SK-N-SH (cell line): ENCODE results near the gene TCP1. TPM values are rescaled to one million over a fixed set of nuclear protein-coding genes. Genes with fewer than 3 reads are reported as not detected.

Experiments used
- CTCF ChIA-PET: fragments of 300-600, 350-600 bp; formaldehyde crosslinking; extraction: SDS; loops from one replicate; lab custom pipeline; 2021; lab: Yijun Ruan, JAX
- POLR2A ChIA-PET: fragments of 350-600 bp; sonication (Branson Sonifier 250); formaldehyde crosslinking; extraction: SDS; loops from one replicate; lab custom pipeline; 2020; ENCODE audit warnings: antibody characterized with exemption, inconsistent platforms; lab: Yijun Ruan, JAX
- DNase-seq: peaks from one replicate; pipeline ENCODE4 v3.0.0; 2012
- H2AFZ ChIP-seq: fragments of 200-600 bp; sonication (generic); 2 replicates; pipeline ENCODE4 v1.8.1; 2016; ENCODE audit warnings: antibody characterized with exemption, mild to moderate bottlenecking, low read depth
- H3F3A ChIP-seq: fragments of 200-600 bp; sonication (generic); replicated peaks from 2 replicates; pipeline ENCODE3; 2016; ENCODE audit warnings: antibody characterized with exemption, mild to moderate bottlenecking; ENCODE audit not compliant: insufficient read depth
- H3K27ac ChIP-seq, 2 experiments: fragments of 200-500 bp in 1 of 2; fragments of 200-600 bp in 1 of 2; sonication (Bioruptor generic) in 1 of 2; sonication (generic), shearing (Covaris generic) in 1 of 2; 2 replicates each; pipeline versions ENCODE4 v1.5.1 to v1.6.1; 2014 to 2016; ENCODE audit warnings: low read depth in 2 of 2, inconsistent platforms in 1 of 2, low read length in 1 of 2, mild to moderate bottlenecking in 1 of 2, mixed read lengths in 1 of 2
- H3K27me3 ChIP-seq: fragments of 200-600 bp; sonication (generic), shearing (Covaris generic); 2 replicates; pipeline ENCODE4 v1.6.1; 2016; ENCODE audit warnings: mixed run types; ENCODE audit not compliant: insufficient read depth
- H3K36me3 ChIP-seq, 2 experiments: fragments of 200-500 bp in 1 of 2; fragments of 200-600 bp in 1 of 2; sonication (Bioruptor generic) in 1 of 2; sonication (generic) in 1 of 2; replicated peaks in 1 of 2; 2 replicates each; pipeline versions ENCODE3 to v1.5.1; 2014 to 2016; ENCODE audit warnings: low read length in 1 of 2, mild to moderate bottlenecking in 1 of 2; ENCODE audit not compliant: insufficient read depth in 2 of 2, control insufficient read depth in 1 of 2
- H3K4me1 ChIP-seq, 2 experiments: fragments of 200-500 bp in 1 of 2; fragments of 200-600 bp in 1 of 2; sonication (Bioruptor generic) in 1 of 2; sonication (generic), shearing (Covaris generic) in 1 of 2; 2 replicates each; pipeline versions ENCODE4 v1.5.1 to v1.6.1; 2014 to 2016; ENCODE audit warnings: low read depth in 1 of 2, low read length in 1 of 2, mixed run types in 1 of 2; ENCODE audit not compliant: insufficient read depth in 2 of 2, control insufficient read depth in 1 of 2
- H3K4me2 ChIP-seq: fragments of 200-600 bp; sonication (generic), shearing (Covaris generic); 2 replicates; pipeline ENCODE4 v1.6.1; 2017; ENCODE audit warnings: mixed run types
- H3K4me3 ChIP-seq, 2 experiments: fragments of 200-500 bp in 1 of 2; fragments of 200-600 bp in 1 of 2; sonication (Bioruptor generic) in 1 of 2; sonication (generic), shearing (Covaris generic) in 1 of 2; 2 replicates each; pipeline versions ENCODE4 v1.5.1 to v1.8.1; 2014 to 2016; ENCODE audit warnings: low read depth in 2 of 2, inconsistent platforms in 1 of 2, low read length in 1 of 2, mild to moderate bottlenecking in 1 of 2, mixed read lengths in 1 of 2, moderate library complexity in 1 of 2
- H3K79me2 ChIP-seq: fragments of 200-600 bp; sonication (generic); 2 replicates; pipeline ENCODE4 v1.8.1; 2017; ENCODE audit warnings: mild to moderate bottlenecking; ENCODE audit not compliant: insufficient read depth
- H3K9ac ChIP-seq: fragments of 200-600 bp; sonication (generic); 2 replicates; pipeline ENCODE4 v1.6.1; 2017; ENCODE audit warnings: mixed run types
- H3K9me2 ChIP-seq: fragments of 200-600 bp; sonication (generic); 2 replicates; pipeline ENCODE4 v1.6.1; 2017; ENCODE audit warnings: mixed run types
- H3K9me3 ChIP-seq: fragments of 200-600 bp; sonication (generic); 2 replicates; pipeline ENCODE4 v1.6.1; 2017; ENCODE audit warnings: mixed run types, mild to moderate bottlenecking, moderate library complexity
- H4K20me1 ChIP-seq: fragments of 200-600 bp; sonication (generic); 2 replicates; pipeline ENCODE4 v1.6.1; 2017; ENCODE audit warnings: mild to moderate bottlenecking, mixed run types; ENCODE audit not compliant: insufficient read depth
- EP300 ChIP-seq, 2 experiments: IDR thresholded peaks; 2 replicates each; pipeline versions ENCODE4 v1.4.0 to v1.6.1; 2012; ENCODE audit warnings: borderline replicate concordance in 1 of 2, low read depth in 1 of 2, low read length in 1 of 2
- EZH2phosphoT487 ChIP-seq: fragments of 200-600 bp; sonication (generic); IDR thresholded peaks from 2 replicates; pipeline ENCODE4 v1.6.1; 2017; ENCODE audit warnings: low read depth, mixed run types, mild to moderate bottlenecking, antibody characterized with exemption, moderate library complexity, borderline replicate concordance
- GABPA ChIP-seq: IDR thresholded peaks from 2 replicates; pipeline ENCODE4 v1.4.0; 2012; ENCODE audit warnings: low read depth, mild to moderate bottlenecking
- IRF3 ChIP-seq: fragments of 150-350 bp; IDR thresholded peaks from 2 replicates; pipeline ENCODE4 v1.6.1; 2016; ENCODE audit warnings: mild to moderate bottlenecking, low read depth, low read length
- JUND ChIP-seq: IDR thresholded peaks from 2 replicates; pipeline ENCODE4 v1.4.0; 2012
- MAX ChIP-seq: IDR thresholded peaks from 2 replicates; pipeline ENCODE4 v1.4.0; 2012; ENCODE audit warnings: low read depth
- MEF2A ChIP-seq: IDR thresholded peaks from 2 replicates; pipeline ENCODE4 v1.4.0; 2012; ENCODE audit warnings: low read depth, borderline replicate concordance
- MXI1 ChIP-seq: IDR thresholded peaks from 2 replicates; pipeline ENCODE4 v1.6.1; 2012; ENCODE audit warnings: mild to moderate bottlenecking, low read depth, low read length, improper control_type of control experiment
- PBX3 ChIP-seq: IDR thresholded peaks from 2 replicates; pipeline ENCODE4; 2012
- RCOR1 ChIP-seq: fragments of 150-350 bp; IDR thresholded peaks from 2 replicates; pipeline ENCODE4 v1.6.1; 2017; ENCODE audit warnings: antibody characterized with exemption, low read length
- REST ChIP-seq: IDR thresholded peaks from 2 replicates; pipeline ENCODE4 v1.6.1; 2012; ENCODE audit warnings: mild to moderate bottlenecking, low read depth, low read length, moderate library complexity
- RFX5 ChIP-seq: IDR thresholded peaks from 2 replicates; pipeline ENCODE4 v1.6.1; 2012; ENCODE audit warnings: mild to moderate bottlenecking, improper control_type of control experiment, low read length
- TCF12 ChIP-seq: IDR thresholded peaks from 2 replicates; pipeline ENCODE4 v1.4.0; 2012
- TEAD4 ChIP-seq: IDR thresholded peaks from 2 replicates; pipeline ENCODE4 v1.4.0; 2012; ENCODE audit warnings: mild to moderate bottlenecking, borderline replicate concordance; ENCODE audit not compliant: insufficient read depth
- USF1 ChIP-seq: IDR thresholded peaks from 2 replicates; pipeline ENCODE4 v1.4.0; 2012; ENCODE audit warnings: low read depth, borderline replicate concordance
- USF2 ChIP-seq: fragments of 150-350 bp; IDR thresholded peaks from 2 replicates; pipeline ENCODE4 v1.6.1; 2017; ENCODE audit warnings: antibody characterized with exemption, low read length, low read depth, borderline replicate concordance
- WGBS: methylation state at CpG from one replicate; pipeline ENCODE4 v1.1.6; 2017; ENCODE audit warnings: low lambda C conversion rate; 5-methylcytosine and 5-hydroxymethylcytosine counted together
- polyA plus RNA-seq, 3 experiments: library from polyadenylated mRNA; depleted of rRNA; stranded (reverse); fragments of >200 nt; gene quantifications; 2 replicates each; pipeline ENCODE4 v1.2.3, GENCODE V29; 2012

Gene TCP1
- polyA plus RNA-seq, 1 of the 3 experiments (the other 2 are of a cell fraction) = 154 TPM

- peak overlapping the region; percentile 92 for H3K4me2 ChIP-seq
- H2AFZ ChIP-seq = peak overlapping the region; percentile 75; the same call in 1 of the 2 replicates
- H3K9ac ChIP-seq = peak overlapping the region; percentile 75
- WGBS = 19% methylated on average over 12 of the region's 18 CpGs
- H3K27me3 ChIP-seq = no peaks in the 10 kb centered on the region
- H3K9me3 ChIP-seq = no peaks in the 10 kb centered on the region
- H3F3A ChIP-seq = peaks cover 3% of the 10 kb centered on the region
- H3K79me2 ChIP-seq = peaks cover 83% of the 10 kb centered on the region
- POLR2A ChIA-PET = interaction anchor here (1.7 to 2.5 kb wide), 2 partner anchors 64 to 97 kb away, joined by 6 to 25 read pairs; partner anchors contain the start of gene WTAP
- H4K20me1 ChIP-seq = peaks cover 13% of the 10 kb centered on the region
- CTCF ChIA-PET = interaction anchor here (0.5 to 1.2 kb wide), 4 partner anchors 28 to 99 kb away, joined by 3 read pairs; no protein-coding TSS in a partner anchor
- H3K27ac ChIP-seq = peak overlapping the region; percentile 74 to 80; a peak in 3 of 4 replicates
- peak overlapping the region; percentile 73 to 90 for H3K4me3 ChIP-seq
- no peaks in the 10 kb centered on the region for H3K9me2 ChIP-seq
- DNase-seq = no peak
- peaks cover 10 to 22% of the 10 kb centered on the region in 2 experiments; a peak in 3 of 4 replicates for H3K4me1 ChIP-seq
- TF ChIP-seq MEF2A = no peak
- no peak for TF ChIP-seq PBX3
- no peak for TF ChIP-seq USF1
- TF ChIP-seq REST = no peak
- TF ChIP-seq JUND = no peak
- TF ChIP-seq RFX5 = no peak
- TF ChIP-seq TEAD4 = no peak
- no peak for TF ChIP-seq EP300 (IDR thresholded peaks at IDR 0.05; ENCODE audit: borderline replicate concordance in 1 of 2, low read depth in 1 of 2, low read length in 1 of 2)
- TF ChIP-seq MXI1 = no peak
- no peak for TF ChIP-seq IRF3
- TF ChIP-seq MAX = no peak
- TF ChIP-seq RCOR1 = no peak
- TF ChIP-seq GABPA = no peak
- TF ChIP-seq EZH2phosphoT487 = no peak
- TF ChIP-seq TCF12 = no peak
- TF ChIP-seq USF2 = no peak
- H3K36me3 ChIP-seq = peaks cover 36 to 55% of the 10 kb centered on the region in 2 experiments
Measured at GRCh38 chr6:159790956-159791598, 1.7 kb upstream of the TCP1 start.
